Stomach (tissue), 4 donors: ENCODE data around the gene PHB1.

Source experiments
- EP300 ChIP-seq: sonication (generic); formaldehyde crosslinking; IDR thresholded peaks from one replicate; pipeline ENCODE4 v1.6.1; 2017; ENCODE audit warnings: antibody characterized with exemption
- POLR2A ChIP-seq, 4 donors: fragments of 450-650 bp; IDR thresholded peaks; one replicate each; pipeline ENCODE4 v1.6.1; 2016; ENCODE audit warnings: antibody characterized with exemption in 4 of 4, control low read depth in 2 of 4, mild to moderate bottlenecking in 1 of 4, moderate library complexity in 1 of 4

DNA sequence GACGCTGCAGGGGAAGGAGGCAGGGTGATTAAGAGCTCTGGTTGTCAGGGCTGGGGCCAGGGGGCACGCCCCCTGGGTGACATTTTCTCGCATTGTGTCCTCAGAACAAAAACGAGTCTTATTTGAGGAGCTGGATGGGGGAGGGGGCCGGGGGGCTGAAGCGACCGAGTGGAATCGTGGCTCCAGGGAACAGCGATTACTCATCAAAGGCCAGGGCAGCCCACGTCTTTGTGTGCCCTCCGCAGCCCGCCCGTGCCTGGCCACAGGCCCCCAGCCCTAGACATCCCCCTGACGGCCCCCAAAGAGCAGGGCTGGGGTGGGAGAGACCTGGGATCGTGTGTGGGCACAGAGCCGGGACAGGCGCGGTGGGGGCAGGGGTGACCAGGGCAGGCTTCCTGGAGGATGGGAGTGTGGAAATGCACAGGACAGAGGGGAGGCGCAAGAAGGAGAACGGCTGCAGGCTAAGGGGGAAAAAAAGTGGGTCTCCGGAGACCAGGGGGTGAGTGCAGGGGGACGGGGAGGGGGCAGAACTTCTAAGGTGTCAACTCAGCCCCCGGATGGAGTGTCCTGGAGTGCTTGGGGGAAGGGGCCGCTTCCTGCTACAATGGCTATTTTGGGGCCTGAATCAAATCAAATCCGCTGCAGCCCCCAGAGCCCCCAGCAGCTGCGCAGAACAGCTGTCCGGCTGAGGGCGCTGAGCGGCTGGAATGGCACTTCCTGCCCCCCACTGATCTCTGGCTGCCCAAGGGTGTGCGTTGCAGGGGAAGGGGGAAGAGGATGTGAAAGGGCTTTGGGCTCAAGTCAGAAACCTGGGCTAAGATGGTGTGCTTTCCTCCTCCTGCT, 24.0 kb upstream of the PHB1 start:
- TF ChIP-seq POLR2A (IDR thresholded peaks at IDR 0.05) (no peak), EP300 (no peak)
